Liver (tissue), 3 donors: ENCODE measurements around the gene TM9SF1.

ENCODE experiments used
- ATF3 ChIP-seq: IDR thresholded peaks from 2 replicates; pipeline ENCODE4 v1.6.1; 2016; ENCODE audit warnings: antibody characterized with exemption
- CTCF ChIP-seq: fragments of 150-350 bp; IDR thresholded peaks from 2 replicates; pipeline ENCODE4 v1.5.1; 2017; ENCODE audit warnings: improper control_type of control experiment, low read depth, low read length; ENCODE audit not compliant: missing input control
- EGR1 ChIP-seq, 2 donors: IDR thresholded peaks; 2 replicates each; pipeline ENCODE4 v1.6.1; 2016 to 2018; ENCODE audit warnings: antibody characterized with exemption in 2 of 2, low read depth in 2 of 2
- GABPA ChIP-seq, 2 donors: IDR thresholded peaks in 1 of 2; conservative IDR thresholded peaks in 1 of 2; 2 replicates each; pipeline ENCODE4 v1.6.1; 2016; ENCODE audit warnings: antibody characterized with exemption in 2 of 2, mild to moderate bottlenecking in 1 of 2, moderate library complexity in 1 of 2
- HNF4G ChIP-seq: IDR thresholded peaks from 2 replicates; pipeline ENCODE4 v1.6.1; 2016; ENCODE audit warnings: antibody characterized with exemption
- JUND ChIP-seq, 2 donors: IDR thresholded peaks; 2 replicates each; pipeline ENCODE4 v1.6.1; 2016; ENCODE audit warnings: antibody characterized with exemption in 2 of 2
- MAX ChIP-seq: IDR thresholded peaks from 2 replicates; pipeline ENCODE4 v1.6.1; 2016; ENCODE audit warnings: antibody characterized with exemption
- RAD21 ChIP-seq, 2 donors: IDR thresholded peaks; 2 replicates each; pipeline ENCODE4 v1.6.1; 2016; ENCODE audit warnings: antibody characterized with exemption in 2 of 2, mild to moderate bottlenecking in 2 of 2
- REST ChIP-seq: IDR thresholded peaks from 2 replicates; pipeline ENCODE4 v1.6.1; 2016; ENCODE audit warnings: antibody characterized with exemption, mild to moderate bottlenecking
- TAF1 ChIP-seq: conservative IDR thresholded peaks from 2 replicates; pipeline ENCODE4 v1.6.1; 2016; ENCODE audit warnings: antibody characterized with exemption, mild to moderate bottlenecking
- YY1 ChIP-seq: IDR thresholded peaks from 2 replicates; pipeline ENCODE4 v1.6.1; 2016; ENCODE audit warnings: antibody characterized with exemption, mild to moderate bottlenecking
- ZBTB33 ChIP-seq: IDR thresholded peaks from 2 replicates; pipeline ENCODE4 v1.6.1; 2016; ENCODE audit warnings: antibody characterized with exemption
- donor health status: healthy.
- donor health status: healthy.

- TF ChIP-seq CTCF (no peak), ZBTB33 (no peak), HNF4G (no peak), RAD21 (IDR thresholded peaks at IDR 0.05) (no peak), ATF3 (no peak), JUND (IDR thresholded peaks at IDR 0.05) (no peak), REST (no peak), YY1 (no peak), GABPA (IDR thresholded peaks at IDR 0.05 in 1 of 2, conservative IDR thresholded peaks at IDR 0.05 in 1 of 2) (no peak), MAX (no peak), TAF1 (no peak), EGR1 (IDR thresholded peaks at IDR 0.05; ENCODE audit: low read depth in 2 of 2) (no peak)
Observed at GRCh38 chr14:24177891-24178290, 17.4 kb downstream of the TM9SF1 start.
